ENCODE measurements around the gene MEI1.

MEI1 gene

GRCh38 chr22:41831383-41831782 lies 132.1 kb downstream of the MEI1 start:
- no peak for TF ChIP-seq CTCF (IDR thresholded peaks at IDR 0.05; ENCODE audit: insufficient read depth, low read length)
- peak; percentile 48; the same call in 1 of the 2 replicates for TF ChIP-seq SPI1 (IDR thresholded peaks at IDR 0.05; ENCODE audit: borderline replicate concordance, low read depth)
- DNase-seq (ENCODE audit: low read depth in 1 of 2, low spot score in 1 of 2) = peak in 1 of 2 experiments; percentile 64
- H3K27ac ChIP-seq (replicated peaks) = peak overlapping the region; percentile 89
- H3K27me3 ChIP-seq (ENCODE audit: insufficient read depth, poor library complexity, severe bottlenecking) = no peaks in the 10 kb centered on the region
- no peak overlapping the region for H3K4me3 ChIP-seq (replicated peaks; ENCODE audit: insufficient read depth, low read length)

- no peak for TF ChIP-seq GABPA (IDR thresholded peaks at IDR 0.05; ENCODE audit: low read depth)
- TF ChIP-seq REST (IDR thresholded peaks at IDR 0.05; ENCODE audit: insufficient replicate concordance, low read depth) = no peak
- H3K27ac ChIP-seq (replicated peaks) = peak overlapping the region; percentile 89
- peak overlapping the region; percentile 51 for H3K4me3 ChIP-seq (replicated peaks; ENCODE audit: insufficient read depth, low read length)
- H3K27me3 ChIP-seq (ENCODE audit: insufficient read depth, poor library complexity, severe bottlenecking) = no peaks in the 10 kb centered on the region
- no peak for DNase-seq (ENCODE audit: low read depth in 1 of 2, low spot score in 1 of 2)
Observed at GRCh38 chr22:41831828-41832552, 132.7 kb downstream of the MEI1 start.

- peak; percentile 99 to 100 for DNase-seq (ENCODE audit: low read depth in 1 of 2, low spot score in 1 of 2)
Observed at GRCh38 chr22:41832553-41833368, 133.5 kb downstream of the MEI1 start, which contains the start of gene SREBF2. Gene SREBF2, plus strand, starts transcription at chr22:41833105. Its CDS starts 166 bp downstream, at chr22:41833271.

More at GRCh38 chr22:41832553-41833368, 133.5 kb downstream of the MEI1 start, which contains the start of gene SREBF2:
- H3K27ac ChIP-seq (replicated peaks) = peak within 1 kb of the TSS; percentile 92
- H3K27me3 ChIP-seq (ENCODE audit: insufficient read depth, poor library complexity, severe bottlenecking) = no peaks in the 10 kb centered on the region
- peak within 1 kb of the TSS; percentile 80 for H3K4me3 ChIP-seq (replicated peaks; ENCODE audit: insufficient read depth, low read length)
- TF ChIP-seq GABPA (IDR thresholded peaks at IDR 0.05; ENCODE audit: low read depth) (no peak), POLR2AphosphoS5 (IDR thresholded peaks at IDR 0.05; ENCODE audit: low read depth) (peak; percentile 81), REST (IDR thresholded peaks at IDR 0.05; ENCODE audit: insufficient replicate concordance, low read depth) (no peak), CTCF (IDR thresholded peaks at IDR 0.05; ENCODE audit: insufficient read depth, low read length) (no peak), SPI1 (IDR thresholded peaks at IDR 0.05; ENCODE audit: borderline replicate concordance, low read depth) (no peak)

All from HL-60 (cell line).